Activated B cell treated with CpG ODN at 0.5 μM for 24 hours (primary cell): ENCODE measurements around the gene DENND6B. TPM values are rescaled to one million over a fixed set of nuclear protein-coding genes. Genes with fewer than 3 reads are reported as not detected.

ENCODE experiments used
- ATAC-seq: fragments of 200-7000 bp; cut with Tn5 transposase; one replicate; pipeline ENCODE4 v1.10.0; 2021; ENCODE audit warnings: low read depth, mild to moderate bottlenecking, moderate library complexity
- CTCF ChIA-PET: fragments of 350-600 bp; sonication (Branson Sonifier 250); formaldehyde crosslinking; loops from one replicate; lab custom pipeline; 2021; ENCODE audit warnings: antibody characterized with exemption; lab: Charles Lee
- POLR2A ChIA-PET: fragments of 350-600 bp; sonication (Branson Sonifier 250); formaldehyde crosslinking; loops from one replicate; lab custom pipeline; 2021; ENCODE audit warnings: antibody characterized with exemption; lab: Charles Lee
- DNase-seq: peaks from one replicate; pipeline ENCODE4 v3.0.0; 2022
- H3K27ac Mint-ChIP-seq: one replicate; pipeline ENCODE4 v1.8.0; 2020; ENCODE audit warnings: mixed read lengths
- H3K27me3 Mint-ChIP-seq: one replicate; pipeline ENCODE4 v1.8.0; 2021; ENCODE audit warnings: mixed read lengths
- H3K36me3 Mint-ChIP-seq: one replicate; pipeline ENCODE4 v1.8.0; 2021; ENCODE audit warnings: low read depth, mixed read lengths
- H3K4me1 Mint-ChIP-seq: one replicate; pipeline ENCODE4 v1.8.0; 2021; ENCODE audit warnings: mixed read lengths
- H3K4me3 Mint-ChIP-seq: one replicate; pipeline ENCODE4 v1.8.0; 2020; ENCODE audit warnings: mild to moderate bottlenecking, mixed read lengths
- H3K9me3 Mint-ChIP-seq: one replicate; pipeline ENCODE4 v1.8.0; 2020; ENCODE audit warnings: mixed read lengths
- intact Hi-C: fragments of 100-400 bp; cut with micrococcal nuclease; formaldehyde crosslinking; loops from one replicate; pipeline ENCODE4 v1.15.1; 2024
- total RNA-seq: library from RNA; stranded (reverse); gene quantifications from 2 replicates; pipeline ENCODE4 v1.2.3, GENCODE V29; 2022
- TF ChIP-seq, protein P1 (sequence below): fragments of 200-600 bp; IDR thresholded peaks from one replicate; pipeline ENCODE4 v1.8.0; 2022; ENCODE audit warnings: antibody characterized with exemption, mild to moderate bottlenecking

The DENND6B gene
- total RNA-seq, 1 donor from 2014 or later, result 5.2 TPM

DNA sequence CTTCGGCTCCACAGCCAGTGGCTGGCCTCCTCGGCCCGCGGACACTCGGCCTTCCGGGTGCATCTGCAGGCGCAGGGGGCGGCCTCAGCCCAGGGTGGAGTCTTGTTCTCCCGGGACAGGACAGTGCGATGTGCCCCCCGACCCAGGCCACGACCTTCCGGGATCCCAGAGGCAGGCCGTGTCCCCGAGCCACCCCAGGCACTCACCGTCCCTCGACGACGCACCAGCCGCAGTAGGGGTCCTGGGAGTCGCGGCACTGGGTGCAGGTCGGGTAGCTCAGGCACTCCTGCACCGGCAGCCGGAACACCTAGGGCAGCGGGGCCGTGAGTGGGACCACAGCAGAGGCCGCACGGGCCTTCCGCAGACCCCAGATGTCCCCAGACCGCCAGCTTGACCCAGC lies 39.1 kb downstream of the DENND6B start:
- intact Hi-C loops, result no loop called here
- ChIA-PET POLR2A (interaction anchor here (1.0 kb wide), 1 partner anchor 11 kb away, joined by 3 read pairs; no protein-coding TSS in a partner anchor), CTCF (no interaction called here)
- DNase-seq, result no peak
- peaks cover 6% of the 10 kb centered on the region for H3K27me3 Mint-ChIP-seq
- TF ChIP-seq, protein P1, sequence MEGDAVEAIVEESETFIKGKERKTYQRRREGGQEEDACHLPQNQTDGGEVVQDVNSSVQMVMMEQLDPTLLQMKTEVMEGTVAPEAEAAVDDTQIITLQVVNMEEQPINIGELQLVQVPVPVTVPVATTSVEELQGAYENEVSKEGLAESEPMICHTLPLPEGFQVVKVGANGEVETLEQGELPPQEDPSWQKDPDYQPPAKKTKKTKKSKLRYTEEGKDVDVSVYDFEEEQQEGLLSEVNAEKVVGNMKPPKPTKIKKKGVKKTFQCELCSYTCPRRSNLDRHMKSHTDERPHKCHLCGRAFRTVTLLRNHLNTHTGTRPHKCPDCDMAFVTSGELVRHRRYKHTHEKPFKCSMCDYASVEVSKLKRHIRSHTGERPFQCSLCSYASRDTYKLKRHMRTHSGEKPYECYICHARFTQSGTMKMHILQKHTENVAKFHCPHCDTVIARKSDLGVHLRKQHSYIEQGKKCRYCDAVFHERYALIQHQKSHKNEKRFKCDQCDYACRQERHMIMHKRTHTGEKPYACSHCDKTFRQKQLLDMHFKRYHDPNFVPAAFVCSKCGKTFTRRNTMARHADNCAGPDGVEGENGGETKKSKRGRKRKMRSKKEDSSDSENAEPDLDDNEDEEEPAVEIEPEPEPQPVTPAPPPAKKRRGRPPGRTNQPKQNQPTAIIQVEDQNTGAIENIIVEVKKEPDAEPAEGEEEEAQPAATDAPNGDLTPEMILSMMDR, result no peak
- ATAC-seq, result no peak
- H3K27ac Mint-ChIP-seq, result no peak overlapping the region
- H3K4me1 Mint-ChIP-seq, result peaks cover 17% of the 10 kb centered on the region
- no peaks in the 10 kb centered on the region for H3K36me3 Mint-ChIP-seq
- no peak overlapping the region for H3K4me3 Mint-ChIP-seq
- no peaks in the 10 kb centered on the region for H3K9me3 Mint-ChIP-seq

DNA sequence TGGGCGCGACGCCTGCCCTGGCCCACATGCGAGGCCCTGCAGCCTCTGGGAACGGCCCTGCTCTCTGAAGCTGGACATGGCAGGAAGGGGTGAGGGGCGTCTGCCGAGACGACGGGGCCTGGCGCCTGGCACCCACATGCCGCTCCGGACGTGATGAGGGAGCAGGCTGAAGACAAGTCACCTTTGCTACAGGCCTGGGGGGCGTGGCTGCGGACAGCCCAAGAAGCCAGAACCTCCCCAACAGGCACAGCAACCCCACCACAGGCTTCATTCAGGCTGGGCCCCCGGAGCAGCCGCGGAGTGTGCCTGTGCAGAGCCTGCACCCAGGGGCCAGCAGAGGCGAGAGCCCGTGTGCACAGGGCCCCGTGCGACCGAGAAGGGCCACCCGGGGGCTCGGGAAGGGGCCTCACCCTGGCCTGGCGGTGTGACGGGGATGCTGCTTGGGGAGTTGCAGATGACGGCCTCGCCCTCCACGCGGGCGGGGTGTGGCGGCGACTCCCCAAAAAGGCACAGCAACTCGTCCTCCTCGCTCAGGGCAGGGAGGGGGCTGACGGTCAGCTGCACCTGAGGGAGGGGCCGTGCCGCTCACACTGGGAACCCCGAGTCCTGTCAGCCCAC lies 40.0 kb downstream of the DENND6B start:
- POLR2A ChIA-PET, result no interaction called here
- Mint-ChIP-seq H3K27ac (no peak overlapping the region), H3K36me3 (peaks cover under 1% of the 10 kb centered on the region), H3K4me1 (peaks cover 8% of the 10 kb centered on the region), H3K4me3 (no peak overlapping the region), H3K9me3 (no peaks in the 10 kb centered on the region), H3K27me3 (peaks cover under 1% of the 10 kb centered on the region)
- CTCF ChIA-PET, result no interaction called here
- TF ChIP-seq, protein P1, result no peak
- DNase-seq (no peak), ATAC-seq (no peak)
- intact Hi-C loops, result no loop called here

DNA sequence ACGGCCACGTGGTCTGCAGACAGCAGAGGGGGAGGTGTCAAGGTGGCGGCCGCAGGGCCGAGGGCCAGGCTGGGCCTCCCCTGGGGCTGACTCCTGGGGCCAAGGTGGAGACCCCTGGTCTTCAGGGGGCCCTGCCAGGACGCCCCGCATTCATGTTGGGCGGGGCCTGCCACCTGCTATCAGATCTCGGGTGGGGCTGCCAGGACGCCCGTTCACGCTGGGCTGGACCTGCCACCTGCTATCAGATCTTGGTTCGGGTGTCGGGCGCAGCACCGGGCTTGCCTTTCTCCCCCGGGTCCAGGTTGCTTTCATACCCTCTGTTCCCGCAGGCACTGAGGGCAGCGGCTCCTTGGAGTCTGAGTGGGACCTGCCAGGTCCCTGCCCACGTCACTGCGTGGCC lies 40.5 kb downstream of the DENND6B start:
- ATAC-seq, result no peak
- H3K27ac Mint-ChIP-seq, result no peak overlapping the region
- TF ChIP-seq, protein P1, result no peak
- no peaks in the 10 kb centered on the region for H3K9me3 Mint-ChIP-seq
- peaks cover 2% of the 10 kb centered on the region for H3K4me1 Mint-ChIP-seq
- H3K27me3 Mint-ChIP-seq, result no peaks in the 10 kb centered on the region
- POLR2A ChIA-PET, result interaction anchor here (0.6 kb wide), 1 partner anchor 10 kb away, joined by 5 read pairs; no protein-coding TSS in a partner anchor
- CTCF ChIA-PET, result no interaction called here
- DNase-seq, result no peak
- intact Hi-C loops, result no loop called here
- H3K36me3 Mint-ChIP-seq, result peaks cover 2% of the 10 kb centered on the region
- no peak overlapping the region for H3K4me3 Mint-ChIP-seq

DNA sequence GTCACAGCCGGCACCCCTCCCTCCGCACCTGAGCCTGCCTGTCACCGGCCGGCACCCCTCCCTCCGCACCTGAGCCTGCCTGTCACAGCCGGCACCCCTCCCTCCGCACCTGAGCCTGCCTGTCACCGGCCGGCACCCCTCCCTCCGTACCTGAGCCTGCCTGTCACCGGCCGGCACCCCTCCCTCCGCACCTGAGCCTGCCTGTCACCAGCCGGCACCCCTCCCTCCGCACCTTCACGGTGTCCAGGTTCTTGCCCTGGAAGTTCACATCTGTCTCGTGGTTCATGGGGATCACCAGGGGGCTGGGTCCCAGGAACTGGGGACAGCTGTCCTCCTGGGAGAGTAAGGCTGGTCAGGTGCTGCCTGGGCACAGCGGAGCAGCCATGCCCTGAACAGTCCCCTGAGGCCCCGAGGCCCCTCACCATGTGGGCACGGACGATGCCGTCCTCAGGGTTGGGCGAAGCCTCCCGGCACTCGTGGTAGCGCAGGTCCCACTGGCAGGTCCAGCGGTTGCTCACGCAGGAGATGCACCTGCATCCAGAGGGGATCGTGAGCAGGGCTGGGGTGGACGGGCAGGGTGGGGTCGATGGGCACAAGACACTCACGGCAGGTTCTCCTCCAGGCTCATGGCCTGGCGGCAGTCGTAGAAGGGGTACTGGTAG lies 41.1 kb downstream of the DENND6B start:
- Mint-ChIP-seq H3K4me3 (no peak overlapping the region), H3K9me3 (no peaks in the 10 kb centered on the region), H3K27me3 (no peaks in the 10 kb centered on the region), H3K27ac (no peak overlapping the region), H3K4me1 (no peaks in the 10 kb centered on the region), H3K36me3 (peaks cover 4% of the 10 kb centered on the region)
- ATAC-seq, result no peak
- intact Hi-C loops, result no loop called here
- CTCF ChIA-PET, result no interaction called here
- no peak for DNase-seq
- TF ChIP-seq, protein P1, result no peak
- POLR2A ChIA-PET, result interaction anchor here (0.6 to 0.9 kb wide), 2 partner anchors 9 to 11 kb away, joined by 4 to 5 read pairs; no protein-coding TSS in a partner anchor

DNA sequence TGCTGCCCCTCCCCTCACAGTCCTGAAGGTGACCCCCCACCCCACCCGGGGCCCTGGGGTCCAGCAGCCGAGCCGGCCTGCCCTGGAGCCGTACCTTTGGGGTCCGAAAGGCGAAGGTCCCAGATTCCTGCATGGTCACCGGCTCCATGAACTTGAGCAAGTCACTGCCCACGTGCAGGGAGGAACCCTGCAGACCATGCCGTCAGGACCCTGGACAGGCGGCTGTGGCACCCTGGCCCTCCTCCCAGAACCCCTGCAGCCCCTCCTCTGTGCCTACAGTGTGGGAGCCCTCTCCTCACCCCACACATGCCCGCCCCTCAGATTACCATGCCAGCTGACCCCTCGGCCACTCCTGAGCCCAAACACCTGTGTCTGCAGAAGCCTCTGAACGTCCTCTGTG lies 42.3 kb downstream of the DENND6B start:
- no peak for DNase-seq
- CTCF ChIA-PET, result no interaction called here
- no peak for ATAC-seq
- TF ChIP-seq, protein P1, result no peak
- intact Hi-C loops, result no loop called here
- Mint-ChIP-seq H3K27me3 (no peaks in the 10 kb centered on the region), H3K4me3 (no peak overlapping the region), H3K27ac (no peak overlapping the region), H3K9me3 (no peaks in the 10 kb centered on the region), H3K4me1 (no peaks in the 10 kb centered on the region), H3K36me3 (peaks cover 4% of the 10 kb centered on the region)
- POLR2A ChIA-PET, result no interaction called here
